ENCODE results near the gene ENAM.

DNA sequence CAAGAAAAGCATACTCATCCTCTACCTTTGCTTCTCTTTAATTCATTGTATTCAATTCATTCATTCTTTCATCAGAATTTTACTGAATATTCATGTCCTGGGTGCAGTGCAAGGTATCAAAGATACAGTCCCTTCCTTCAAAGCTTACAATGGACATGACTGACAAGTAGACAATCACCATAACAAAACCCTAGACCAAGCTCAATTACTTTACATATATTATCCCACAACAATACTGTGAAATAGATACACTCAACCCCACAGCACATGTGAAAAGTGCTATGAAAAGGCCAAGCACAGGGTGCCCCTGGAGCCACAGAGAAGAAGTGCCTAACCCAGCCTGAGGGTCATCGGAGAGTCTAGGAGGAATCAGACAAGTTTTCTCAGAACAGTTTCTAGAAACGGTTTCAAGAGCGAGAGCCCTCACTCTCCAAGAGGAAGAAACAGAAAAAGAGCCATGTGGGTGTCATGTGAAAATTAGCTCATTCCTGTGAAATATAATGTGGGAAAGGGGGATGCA, 21.1 kb upstream of the ENAM start:
- no peak for TF ChIP-seq CTCF (conservative IDR thresholded peaks at IDR 0.05; ENCODE audit: low read depth in 2 of 2)
- no peak for TF ChIP-seq ZNF114 (CRISPR knock-in tag; IDR thresholded peaks at IDR 0.05)
